NCI-H82 treated with DMSO at 0.1 percent for 48 hours (cell line): Measurements from ENCODE around the gene OSGEPL1.
"Not testable (repeated sequence)": the region's sequence is repeated elsewhere in the genome, so short reads cannot be mapped to it uniquely, and the experiment has no call there.

Experiments
- DNase-seq: peaks from one replicate; lab custom pipeline; 2025; ENCODE audit not compliant: unreplicated experiment; lab: John Stamatoyannopoulos, UW

Gene OSGEPL1, protein sequence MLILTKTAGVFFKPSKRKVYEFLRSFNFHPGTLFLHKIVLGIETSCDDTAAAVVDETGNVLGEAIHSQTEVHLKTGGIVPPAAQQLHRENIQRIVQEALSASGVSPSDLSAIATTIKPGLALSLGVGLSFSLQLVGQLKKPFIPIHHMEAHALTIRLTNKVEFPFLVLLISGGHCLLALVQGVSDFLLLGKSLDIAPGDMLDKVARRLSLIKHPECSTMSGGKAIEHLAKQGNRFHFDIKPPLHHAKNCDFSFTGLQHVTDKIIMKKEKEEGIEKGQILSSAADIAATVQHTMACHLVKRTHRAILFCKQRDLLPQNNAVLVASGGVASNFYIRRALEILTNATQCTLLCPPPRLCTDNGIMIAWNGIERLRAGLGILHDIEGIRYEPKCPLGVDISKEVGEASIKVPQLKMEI

GRCh38 chr2:189762551-189763298 is at the start of gene OSGEPL1:
Gene OSGEPL1 (minus strand): TSS chr2:189762792. CDS start chr2:189761640, 1,152 bp downstream.
- DNase-seq, result peak; percentile 98

DNA sequence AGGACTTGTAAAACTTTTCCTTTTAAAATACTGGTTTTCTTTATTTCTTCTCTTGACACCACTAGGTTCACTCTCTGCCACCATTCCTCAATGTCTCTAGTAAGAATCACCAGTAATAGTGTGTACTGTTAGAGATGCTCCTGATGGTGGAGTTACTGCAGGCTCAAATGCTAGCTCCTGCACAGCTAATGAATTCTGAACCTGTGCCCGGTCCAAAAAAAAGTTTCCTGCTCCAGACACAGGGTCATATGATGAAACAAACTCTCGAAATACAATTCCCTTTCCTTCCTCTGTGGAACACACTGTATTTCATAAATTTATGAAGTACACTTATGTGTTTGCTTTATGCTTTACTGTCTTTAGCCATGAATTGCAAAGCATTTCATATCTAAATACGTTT is 40.8 kb upstream of the OSGEPL1 start:
- DNase-seq, result no peak

GRCh38 chr2:189802396-189802912 is 39.9 kb upstream of the OSGEPL1 start:
- DNase-seq, result no peak

DNA sequence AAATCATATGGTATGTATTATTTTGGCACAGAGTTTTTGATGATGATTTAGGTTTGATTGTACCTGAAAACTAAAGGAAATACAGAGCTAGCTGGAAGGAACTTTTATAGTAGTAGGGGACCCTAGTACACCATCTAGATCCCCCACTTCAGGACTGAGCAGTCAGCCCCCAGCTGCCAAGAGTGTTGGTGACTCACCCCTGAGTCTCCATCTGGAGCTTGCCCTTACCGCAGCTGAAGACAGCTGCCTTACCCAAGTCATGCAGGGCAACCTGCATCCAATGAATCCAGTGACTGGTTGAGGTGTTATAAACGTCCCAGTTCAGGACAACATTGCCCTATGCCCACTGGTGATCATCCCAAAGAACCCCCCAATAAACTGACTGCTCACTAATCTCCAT is 36.9 kb upstream of the OSGEPL1 start:
- DNase-seq, result no peak

DNA sequence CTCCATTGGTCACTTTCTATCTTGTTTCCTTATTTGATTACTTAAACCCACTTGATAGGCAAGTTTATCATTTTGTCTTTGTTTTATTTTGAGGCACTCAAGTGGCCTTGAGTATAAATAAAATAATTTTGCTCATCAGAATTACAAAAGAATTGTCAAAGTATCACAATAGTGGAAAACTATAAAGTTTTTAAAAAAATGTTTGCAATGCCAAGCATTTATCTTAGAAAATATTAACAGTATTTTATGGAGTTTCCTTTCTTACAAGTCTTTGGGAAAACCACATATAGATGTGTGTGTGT is 36.4 kb upstream of the OSGEPL1 start:
- no peak for DNase-seq

DNA sequence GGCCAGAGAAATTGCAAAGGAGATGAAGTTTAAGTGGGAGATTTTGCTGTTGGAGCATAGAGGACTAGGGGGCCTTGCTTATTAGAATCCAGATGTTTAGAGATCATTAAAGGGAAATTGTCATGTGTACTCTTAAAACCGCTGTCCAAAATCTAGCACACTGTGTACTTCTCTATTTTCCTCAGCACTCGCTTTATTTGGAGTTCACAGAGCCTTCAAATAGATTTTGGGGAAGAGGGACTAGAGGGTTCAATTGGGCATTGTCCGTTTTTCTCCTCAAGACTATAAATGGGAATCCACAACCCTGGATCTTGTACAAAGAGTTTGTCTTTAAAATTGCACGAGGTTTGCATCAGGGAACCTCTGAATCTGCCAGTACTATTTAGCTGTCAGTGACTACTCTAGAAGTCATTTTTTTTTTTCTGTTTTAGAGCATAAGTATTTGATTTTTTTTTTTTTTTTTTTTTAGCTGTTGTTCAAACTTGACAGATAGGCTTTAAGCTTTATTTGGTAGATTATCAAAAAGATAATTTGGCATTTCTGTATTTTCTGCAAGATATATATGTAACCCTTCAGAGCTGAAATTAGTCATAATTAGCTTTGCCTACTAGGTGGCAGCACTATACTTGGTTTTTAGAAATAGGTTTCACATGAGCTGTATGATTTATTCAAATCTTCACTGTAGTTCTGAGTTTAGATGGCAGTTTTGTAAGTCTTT is 35.9 kb upstream of the OSGEPL1 start:
- no peak for DNase-seq

DNA sequence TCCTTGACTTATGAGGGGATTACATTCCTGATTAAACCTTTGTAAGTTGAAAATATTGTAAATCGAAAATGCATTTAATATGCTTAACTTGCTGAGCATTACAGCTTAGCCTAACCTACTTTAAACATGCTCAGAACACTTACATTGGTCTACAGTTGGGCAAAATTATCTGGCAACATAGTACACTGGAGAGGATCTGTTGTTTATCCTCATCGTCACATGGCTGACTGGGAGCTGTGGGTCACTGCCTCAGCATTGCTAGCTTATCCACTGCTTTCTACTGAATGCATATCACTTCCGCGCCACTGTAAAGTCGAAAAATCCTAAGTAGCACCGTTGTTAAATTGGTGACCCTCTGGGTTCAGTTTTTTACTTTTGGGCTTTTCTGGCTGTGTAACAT is 35.3 kb upstream of the OSGEPL1 start:
- no peak for DNase-seq

DNA sequence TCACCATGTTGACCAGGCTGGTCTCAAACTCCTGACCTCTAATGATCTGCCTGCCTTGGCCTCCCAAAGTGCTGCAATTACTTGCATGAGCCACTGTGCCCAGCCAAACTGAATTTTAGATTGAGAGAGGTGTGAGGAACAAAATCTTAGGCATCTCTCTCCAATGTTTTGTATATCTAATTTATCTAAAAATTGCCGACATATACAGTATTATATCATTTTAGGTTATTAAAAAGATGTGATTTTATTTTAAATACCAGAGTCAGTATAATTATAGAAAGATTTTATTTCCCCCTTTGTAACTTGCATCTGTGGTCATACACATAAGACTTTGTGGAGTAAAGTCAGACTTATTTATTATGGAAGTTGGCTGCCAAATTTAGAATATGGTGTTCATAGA is 31.7 kb upstream of the OSGEPL1 start:
- no peak for DNase-seq

GRCh38 chr2:189791338-189792042 is 28.9 kb upstream of the OSGEPL1 start:
- no peak for DNase-seq

GRCh38 chr2:189783927-189784867 is 21.6 kb upstream of the OSGEPL1 start, which contains the start of the genes ORMDL1 and PMS1:
Gene ORMDL1 (minus strand): TSS chr2:189784339. CDS start chr2:189782595, 1,744 bp downstream.
Gene PMS1 (plus strand): TSS chr2:189784450. CDS start chr2:189791810, 7,360 bp downstream.
- peak; percentile 83 for DNase-seq

DNA sequence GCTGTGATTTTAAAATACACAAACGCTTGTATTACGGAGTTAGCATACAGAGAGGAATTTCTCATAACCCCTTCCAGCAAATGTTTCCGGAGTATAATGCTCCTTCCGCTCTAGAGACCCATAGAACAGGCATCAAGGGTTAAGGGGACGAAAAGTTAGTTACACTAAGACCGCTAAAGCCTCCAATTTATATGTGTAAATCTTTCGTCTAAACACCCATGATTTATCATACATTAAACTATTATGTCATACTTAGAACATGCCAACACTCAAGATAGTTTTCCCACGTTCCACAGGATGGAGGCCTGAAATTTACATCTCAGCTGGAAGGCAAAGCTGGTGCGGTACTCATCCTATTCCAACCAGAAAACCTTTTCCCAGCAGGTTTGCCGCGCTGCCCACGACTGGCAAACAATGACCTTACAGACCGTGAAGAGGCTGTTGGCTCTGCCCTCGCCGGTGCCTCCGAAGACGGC is 20.9 kb upstream of the OSGEPL1 start:
- no peak for DNase-seq

DNA sequence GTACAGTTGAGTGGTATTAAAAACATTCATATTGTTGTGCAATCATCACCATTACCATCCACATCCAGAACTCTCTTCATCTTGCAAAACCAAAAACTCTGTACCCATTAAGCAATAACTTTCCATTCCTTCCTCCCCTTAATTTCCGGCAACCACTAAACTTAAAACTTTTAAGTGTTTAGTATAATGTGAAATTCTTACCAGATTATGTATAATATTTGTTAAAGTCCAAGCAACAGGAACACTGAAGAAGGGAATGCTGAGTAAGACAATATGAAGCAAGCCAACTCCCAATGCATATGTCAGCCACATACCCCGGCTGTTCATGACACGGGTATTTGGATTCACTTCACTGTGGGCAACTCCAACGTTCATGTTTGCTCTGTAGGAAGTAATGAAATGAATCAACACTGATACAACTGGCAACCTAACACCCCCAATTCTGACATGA is 19.7 kb upstream of the OSGEPL1 start:
- DNase-seq, result no peak

DNA sequence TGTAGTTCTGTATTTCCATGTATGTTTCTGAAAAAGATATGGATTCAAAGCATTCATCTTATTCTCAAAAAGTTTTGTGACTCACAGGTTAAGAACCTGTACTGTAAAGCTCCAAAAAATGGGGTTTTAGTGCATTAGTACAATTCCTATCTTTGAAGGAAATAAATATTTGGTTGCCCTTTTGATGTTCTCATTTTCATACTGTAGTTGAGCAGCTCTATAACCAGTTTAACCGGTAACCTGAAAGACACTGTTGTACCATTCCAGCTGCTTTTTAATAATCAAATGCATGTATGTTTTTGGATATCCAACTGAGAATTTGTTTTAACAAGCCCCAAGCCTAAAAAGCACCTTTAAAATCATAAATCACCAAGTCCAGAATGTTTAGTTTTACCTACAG is 9.6 kb upstream of the OSGEPL1 start:
- no peak for DNase-seq

- no peak for DNase-seq
These were observed 8.2 kb upstream of the OSGEPL1 start for GRCh38 chr2:189770590-189771322.

- peak; percentile 89 for DNase-seq
These were observed 1.5 kb upstream of the OSGEPL1 start for GRCh38 chr2:189763908-189764661.

GRCh38 chr2:189762229-189762550 is 402 bp downstream of the OSGEPL1 start:
- peak; percentile 98 for DNase-seq

DNA sequence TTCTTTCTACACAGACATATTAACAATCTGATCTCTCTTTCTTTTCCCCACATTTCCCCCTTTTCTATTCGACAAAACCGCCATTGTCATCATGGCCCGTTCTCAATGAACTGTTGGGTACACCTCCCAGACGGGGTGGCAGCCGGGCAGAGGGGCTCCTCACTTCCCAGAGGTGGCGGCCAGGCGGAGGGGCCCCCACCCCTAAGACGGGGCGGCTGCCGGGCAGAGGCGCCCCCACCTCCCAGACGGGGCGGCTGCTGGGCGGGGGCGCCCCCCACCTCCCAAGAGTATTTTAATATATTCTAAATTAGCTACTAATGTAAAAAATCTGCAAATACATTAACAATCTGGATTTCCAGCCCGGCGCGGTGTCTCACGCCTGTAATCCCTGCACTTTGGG is 2.4 kb downstream of the OSGEPL1 start:
- not testable (repeated sequence) for DNase-seq

DNA sequence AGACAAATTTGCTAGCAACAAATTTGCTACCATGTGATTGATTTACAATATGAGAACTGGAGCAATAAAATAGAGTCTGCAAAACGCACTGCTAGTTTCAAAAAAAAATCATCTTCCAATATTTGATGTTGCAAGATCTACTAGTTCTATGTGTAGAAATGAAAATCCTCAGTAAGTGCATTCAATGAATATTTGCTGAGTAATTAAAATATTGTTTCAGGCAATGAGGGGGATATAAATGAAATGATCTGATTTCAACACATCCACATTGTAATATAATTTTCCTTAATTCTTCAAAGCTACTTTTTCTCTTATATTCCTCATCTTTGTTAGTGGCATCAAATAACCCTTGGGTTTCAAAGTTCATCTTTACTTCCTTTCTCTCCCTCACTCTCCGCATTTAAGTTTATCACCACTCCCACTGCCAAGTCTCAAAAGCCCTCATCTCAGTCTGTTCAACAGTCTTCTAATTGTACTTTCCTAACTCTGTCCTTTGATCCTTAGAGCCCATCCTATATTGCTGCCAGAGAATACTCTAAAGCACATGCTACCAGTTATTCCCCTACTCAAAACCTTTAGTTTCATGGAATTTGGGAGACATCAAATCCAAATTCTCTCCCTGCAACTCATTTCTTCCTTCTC is 6.2 kb downstream of the OSGEPL1 start:
- no peak for DNase-seq
